ENCODE data around the gene ECHDC3.
A peak's percentile ranks its signal among the peaks of the same experiment; 100 is the strongest.

ECHDC3 gene

DNA sequence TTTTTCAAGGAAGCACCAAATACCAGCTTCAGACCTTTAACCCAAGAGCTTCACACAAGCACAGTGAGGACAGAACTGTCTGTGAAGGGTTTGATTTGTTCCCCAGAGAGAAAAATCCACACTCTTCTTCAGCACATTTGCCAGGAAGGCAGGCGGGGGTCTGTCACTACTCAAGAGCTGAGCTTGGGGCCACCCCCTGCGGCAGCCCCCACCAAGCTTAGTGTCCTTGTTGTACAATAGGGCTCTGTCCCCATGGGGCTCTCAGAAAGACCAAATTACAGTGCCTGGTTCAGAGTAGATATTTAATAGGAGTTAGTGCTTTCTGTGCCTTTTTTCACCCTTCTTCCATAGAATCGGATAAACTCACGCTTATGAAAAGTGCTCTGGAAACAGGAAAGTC lies 12.4 kb downstream of the ECHDC3 start:
- DNase-seq: no peak

DNA sequence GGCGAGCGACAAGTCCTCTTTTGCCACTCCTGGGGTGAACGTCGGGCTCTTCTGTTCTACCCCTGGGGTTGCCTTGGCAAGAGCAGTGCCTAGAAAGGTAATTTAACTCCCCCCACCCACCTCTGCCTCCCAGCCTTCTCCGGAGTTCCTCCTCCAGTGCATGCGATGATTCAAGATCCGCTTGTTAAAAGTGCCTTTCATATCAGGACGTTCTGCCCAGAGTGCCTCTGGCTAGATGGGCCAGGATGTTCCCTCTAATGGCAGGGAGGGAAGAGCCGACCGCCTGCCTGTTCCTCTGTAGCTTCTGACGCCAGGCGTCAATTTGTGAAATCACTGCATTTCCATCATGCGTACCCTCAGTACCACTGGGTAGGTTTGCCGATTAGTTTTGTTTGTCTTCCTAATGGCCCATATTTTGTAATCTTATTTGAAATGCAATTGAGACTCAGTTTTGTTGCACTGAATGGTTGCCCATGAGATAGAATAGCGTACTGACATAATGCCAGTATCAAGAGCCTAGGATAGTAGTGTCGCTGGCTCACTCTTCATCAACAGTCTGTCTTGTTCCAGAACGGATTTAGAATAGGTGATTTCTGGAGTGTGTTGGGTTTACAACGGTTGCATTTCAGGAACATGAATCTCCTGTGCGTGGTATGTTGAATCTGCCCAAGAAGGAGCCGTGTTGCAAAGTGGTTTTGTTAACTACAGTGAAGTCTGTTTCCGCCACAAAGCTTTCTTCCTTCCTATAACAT lies 13.5 kb downstream of the ECHDC3 start:
- DNase-seq: no peak

DNA sequence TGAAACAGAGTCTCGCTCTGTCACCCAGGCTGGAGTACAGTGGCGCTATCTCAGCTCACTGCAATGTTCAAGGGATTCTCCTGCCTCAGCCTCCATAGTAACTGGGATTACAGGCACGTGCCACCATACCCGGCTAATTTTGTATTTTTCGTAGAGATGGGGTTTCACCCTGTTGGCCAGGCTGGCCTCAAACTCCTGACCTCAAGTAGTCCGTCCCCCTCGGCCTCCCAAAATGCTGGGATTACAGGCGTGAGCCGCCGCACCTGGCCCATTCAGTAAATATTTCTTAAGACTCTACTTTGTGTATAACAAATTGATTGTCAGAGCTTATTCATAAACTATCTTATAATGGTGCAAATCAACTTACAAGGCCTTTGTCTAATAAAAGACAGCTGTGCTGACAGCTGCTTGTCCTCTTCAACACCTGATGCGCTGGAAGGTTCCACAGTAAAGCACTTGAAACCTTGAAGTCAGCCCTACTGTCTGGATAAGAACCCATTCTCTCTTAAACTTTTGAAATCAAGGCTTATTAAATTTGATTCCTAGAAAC lies 14.7 kb downstream of the ECHDC3 start:
- DNase-seq: no peak

DNA sequence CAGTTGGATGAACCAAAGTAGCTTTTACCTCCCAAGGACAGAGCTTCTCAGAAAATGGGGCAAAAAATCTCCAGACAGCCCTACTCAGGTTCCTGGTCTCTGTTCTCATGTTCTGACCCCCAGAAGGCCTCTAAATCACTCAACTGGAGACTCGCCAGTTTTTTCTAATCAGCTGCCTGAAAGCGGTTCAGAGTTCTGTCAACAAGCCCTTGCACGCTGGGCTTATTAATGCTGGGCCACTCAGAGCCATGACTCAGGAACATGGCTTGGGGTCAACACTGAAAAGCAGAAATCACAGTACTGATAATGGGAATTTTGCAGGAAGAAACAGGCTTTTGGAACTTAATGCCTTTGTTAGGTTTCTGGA lies 15.3 kb downstream of the ECHDC3 start:
- DNase-seq: peak; percentile 31

DNA sequence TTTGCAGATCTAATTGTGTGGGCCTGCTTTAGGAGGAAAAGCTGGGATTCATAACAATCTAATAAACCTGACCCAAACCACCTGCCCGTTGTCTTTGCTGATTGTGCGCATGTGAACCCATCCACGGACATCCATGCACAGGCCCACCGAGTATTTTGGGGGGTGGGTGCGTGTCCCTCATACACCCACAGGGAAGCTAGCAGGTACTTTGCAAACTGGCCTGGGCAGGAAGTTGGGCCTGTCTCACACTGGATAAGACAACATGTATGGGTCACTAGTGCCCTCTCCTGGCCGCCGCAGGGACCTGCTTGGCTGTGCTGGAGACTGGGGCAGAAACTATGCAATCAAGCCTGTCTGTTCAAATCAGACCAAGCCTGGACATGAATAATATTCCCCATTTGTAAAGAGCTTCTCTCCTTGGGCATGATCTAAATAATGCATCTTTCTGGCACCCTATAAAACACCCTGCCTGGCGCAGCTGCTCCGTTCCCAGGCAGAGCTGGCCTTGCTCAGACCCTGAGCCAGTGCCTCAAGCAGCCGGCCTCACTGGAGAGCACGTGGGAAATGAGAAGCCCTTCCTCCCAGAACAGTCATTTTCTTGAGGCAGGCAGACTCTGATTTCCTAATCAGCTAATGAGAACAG lies 15.8 kb downstream of the ECHDC3 start:
- peak; percentile 18 for DNase-seq

DNA sequence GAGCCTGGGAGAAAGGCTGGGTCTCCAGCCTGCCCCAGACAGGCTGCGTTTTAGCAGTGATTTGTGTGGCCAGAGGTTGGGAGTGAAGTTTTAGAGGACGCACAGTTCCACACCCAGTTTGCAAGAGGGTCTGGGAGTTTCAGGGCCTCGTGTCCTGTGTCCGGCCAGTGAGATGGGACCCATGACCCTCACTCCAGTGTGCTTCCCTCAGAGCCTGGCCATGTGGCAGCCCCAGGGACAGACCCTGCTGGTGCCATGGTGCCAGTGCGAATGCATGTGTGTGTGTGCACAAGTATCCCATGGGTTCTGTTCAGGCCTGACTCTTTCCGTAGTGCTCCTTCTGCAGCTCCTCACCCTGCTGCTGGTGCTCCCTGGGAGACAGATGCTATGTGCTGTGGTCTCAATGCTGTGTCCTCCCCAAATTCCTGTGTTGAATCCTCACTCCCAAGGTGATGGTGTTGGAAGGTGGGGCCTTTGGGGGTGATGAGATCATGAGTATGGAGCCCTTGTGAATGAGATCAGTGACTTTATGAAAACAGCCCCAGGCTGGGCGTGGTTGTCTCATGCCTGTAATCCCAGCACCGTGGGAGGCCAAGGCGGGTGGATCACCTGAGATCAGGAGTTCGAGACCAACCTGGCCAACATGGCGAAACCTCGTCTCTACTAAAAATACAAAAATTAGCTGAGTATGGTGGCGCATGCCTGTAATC lies 16.5 kb downstream of the ECHDC3 start:
- no peak for DNase-seq

DNA sequence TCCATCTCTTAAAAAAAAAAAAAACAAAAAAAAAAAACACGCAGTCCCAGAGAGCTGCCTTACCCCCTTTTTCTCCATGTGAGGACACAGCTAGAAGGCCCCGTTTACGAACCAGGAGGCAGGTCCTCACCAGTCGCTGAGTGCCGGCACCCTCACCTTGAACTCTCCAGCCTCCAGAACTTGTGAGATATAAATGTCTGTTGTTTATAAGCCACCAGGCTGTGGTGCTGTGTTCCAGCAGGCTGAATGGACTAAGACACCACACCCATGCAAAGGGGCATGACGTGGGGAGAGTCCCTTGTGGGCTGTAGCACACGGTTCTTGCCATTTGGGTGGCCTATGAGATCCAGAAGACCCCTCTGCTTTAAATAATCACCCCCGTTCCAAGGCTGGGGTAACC lies 17.2 kb downstream of the ECHDC3 start:
- DNase-seq: no peak

DNA sequence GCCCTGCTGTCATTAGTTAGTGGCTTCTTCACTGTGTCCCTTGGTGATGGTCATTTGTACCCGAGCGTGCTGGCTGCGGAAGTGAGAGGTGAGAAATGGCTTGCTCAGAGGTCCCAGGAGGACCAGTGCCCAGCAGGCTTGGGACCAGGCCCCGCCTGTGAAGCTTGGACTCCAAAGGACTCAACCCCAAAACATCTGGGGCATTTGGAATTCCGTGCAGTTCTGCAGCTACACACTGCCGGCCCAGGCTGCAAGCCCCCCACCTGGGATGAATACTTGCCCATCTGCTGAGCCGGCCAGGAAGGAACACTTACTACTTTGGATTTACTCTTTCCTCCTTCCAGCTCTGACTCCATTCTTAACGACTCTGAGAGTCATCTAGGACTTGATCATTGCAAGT lies 18.0 kb downstream of the ECHDC3 start:
- DNase-seq: no peak

DNA sequence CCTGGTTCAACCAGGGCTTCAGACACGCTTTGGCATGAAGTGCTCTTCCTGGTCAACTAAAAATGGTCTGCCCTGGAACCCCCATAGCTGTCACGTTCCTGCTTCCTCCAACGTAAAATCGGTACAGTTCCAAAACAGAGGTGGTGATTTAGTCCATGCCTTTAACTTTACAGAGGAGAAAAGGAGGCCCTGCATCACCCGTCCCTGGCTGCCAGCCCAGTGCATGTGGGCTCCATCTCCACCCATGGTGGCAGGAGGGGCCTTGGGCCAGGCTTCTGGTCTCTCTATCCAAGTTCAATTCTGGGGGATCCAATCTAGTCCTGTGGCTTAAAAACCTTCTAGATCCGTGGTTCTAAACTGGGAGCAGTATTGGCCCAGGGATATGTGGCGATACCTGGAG lies 18.7 kb downstream of the ECHDC3 start:
- no peak for DNase-seq

DNA sequence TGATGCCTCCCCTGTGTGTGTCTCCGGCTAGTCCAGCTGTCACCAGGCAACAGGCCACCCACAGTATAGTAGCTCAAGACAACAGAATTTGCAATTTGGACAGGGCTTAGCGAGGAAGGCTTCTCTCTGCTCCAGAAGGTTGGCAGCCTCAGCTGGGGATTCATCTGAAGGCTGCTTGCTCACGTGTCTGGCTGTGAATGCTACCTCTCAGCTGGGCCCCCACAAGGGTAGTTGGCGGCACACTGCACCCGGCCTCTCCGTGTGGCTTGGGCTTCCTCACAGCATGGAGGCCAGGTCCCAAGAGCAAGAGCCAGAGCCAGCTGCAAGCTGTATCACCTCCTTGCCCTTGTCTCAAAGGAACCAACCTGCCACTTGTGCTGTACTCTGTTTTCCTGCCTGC lies 19.2 kb downstream of the ECHDC3 start:
- DNase-seq: no peak

DNA sequence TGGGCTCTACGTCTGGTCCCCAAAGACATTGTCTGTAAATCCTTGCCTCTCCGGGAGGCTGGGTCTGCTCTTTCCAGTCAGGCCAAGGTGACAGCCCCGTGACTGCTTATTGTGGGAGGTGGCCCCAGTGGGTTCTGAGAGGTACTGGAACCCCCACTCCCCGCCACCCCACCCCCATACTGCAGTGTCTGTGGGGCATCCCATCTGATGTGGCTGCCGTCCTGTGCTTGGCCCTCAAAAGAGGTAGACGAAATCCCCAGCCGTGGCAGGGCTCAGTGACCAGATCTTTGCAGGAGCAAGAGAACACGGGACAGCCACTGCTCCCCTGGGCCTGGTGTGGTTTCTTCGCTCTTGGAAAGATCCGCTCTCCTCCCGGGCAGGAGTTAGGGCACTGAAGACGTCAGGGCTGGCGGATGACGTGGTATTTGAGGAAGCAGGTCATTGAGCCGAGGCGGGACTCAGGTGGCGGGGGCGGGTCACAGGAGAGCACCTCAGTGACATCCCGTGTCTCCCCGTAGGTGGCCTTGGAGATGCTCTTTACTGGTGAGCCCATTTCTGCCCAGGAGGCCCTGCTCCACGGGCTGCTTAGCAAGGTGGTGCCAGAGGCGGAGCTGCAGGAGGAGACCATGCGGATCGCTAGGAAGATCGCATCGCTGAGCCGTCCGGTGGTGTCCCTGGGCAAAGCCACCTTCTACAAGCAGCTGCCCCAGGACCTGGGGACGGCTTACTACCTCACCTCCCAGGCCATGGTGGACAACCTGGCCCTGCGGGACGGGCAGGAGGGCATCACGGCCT lies 20.7 kb downstream of the ECHDC3 start:
- DNase-seq: no peak

DNA sequence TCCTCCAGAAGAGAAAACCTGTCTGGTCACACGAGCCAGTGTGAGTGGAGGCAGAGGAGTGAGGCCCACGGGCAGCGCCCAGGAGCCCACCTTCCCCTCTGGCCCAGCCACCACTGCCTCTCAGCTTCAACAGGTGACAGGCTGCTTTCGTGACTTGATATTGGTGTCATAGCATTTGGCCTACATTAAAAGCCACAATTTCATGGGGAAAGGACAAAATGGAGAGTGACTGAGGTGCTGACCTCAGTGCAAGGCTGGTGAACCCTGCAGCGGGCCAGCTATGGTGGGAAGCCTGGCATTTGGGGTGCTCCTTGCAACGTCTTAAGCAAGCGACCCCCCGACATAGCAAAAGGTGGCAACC lies 21.3 kb downstream of the ECHDC3 start:
- no peak for DNase-seq

DNA sequence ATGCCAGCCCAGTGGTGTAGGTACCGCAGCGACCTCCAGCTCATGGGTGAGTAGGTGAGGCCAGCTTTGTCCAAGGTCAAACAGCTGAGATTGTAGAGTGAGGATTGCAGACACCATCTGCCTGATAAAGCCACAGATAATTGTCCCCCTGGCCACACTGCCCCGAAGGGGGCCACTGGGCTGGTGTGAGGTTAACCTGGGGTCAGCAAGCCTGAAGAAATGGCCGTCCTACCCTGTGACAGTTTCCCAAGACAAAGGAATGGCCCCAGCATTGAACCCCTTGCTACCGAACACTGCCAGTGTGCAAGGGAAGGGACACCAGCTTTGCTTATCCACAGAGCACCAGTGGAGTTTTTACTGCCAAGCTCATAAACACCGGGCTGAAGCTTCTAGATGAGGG lies 23.0 kb downstream of the ECHDC3 start:
- DNase-seq: no peak

DNA sequence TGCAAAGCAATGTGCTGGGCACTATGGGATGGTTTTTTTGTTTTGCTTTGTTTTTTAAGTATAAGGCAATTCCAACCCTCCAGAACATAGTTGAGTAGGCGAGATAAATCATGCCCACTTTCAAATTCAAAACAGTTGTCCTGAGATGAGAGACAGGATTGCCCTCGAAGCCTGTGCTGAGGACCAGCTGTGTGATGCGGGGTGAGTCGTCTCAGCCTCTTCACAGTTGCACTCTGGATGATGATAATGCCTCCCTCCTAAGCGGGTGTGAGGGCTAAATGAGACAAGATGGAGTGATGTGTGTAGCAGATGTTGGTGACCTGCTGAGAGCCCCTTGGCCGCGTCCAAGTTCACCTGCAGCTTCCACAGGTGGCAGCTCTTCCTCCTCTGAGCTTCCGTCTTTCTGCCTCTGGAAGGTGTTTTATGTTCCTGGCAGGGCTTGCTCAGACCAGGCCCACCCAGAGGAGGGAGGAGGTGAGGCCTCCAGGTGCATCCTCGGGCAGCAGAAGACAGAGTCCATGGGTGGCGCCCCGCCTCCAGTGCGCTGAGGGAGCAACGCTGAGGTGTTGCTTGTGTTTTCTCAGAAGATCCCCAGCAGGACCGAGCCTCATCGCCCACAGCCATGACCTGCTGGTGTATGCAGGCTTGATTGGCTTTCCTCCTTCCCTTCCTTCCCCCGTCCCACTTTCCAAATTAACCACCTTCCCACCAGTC lies 30.6 kb downstream of the ECHDC3 start:
- DNase-seq: no peak

DNA sequence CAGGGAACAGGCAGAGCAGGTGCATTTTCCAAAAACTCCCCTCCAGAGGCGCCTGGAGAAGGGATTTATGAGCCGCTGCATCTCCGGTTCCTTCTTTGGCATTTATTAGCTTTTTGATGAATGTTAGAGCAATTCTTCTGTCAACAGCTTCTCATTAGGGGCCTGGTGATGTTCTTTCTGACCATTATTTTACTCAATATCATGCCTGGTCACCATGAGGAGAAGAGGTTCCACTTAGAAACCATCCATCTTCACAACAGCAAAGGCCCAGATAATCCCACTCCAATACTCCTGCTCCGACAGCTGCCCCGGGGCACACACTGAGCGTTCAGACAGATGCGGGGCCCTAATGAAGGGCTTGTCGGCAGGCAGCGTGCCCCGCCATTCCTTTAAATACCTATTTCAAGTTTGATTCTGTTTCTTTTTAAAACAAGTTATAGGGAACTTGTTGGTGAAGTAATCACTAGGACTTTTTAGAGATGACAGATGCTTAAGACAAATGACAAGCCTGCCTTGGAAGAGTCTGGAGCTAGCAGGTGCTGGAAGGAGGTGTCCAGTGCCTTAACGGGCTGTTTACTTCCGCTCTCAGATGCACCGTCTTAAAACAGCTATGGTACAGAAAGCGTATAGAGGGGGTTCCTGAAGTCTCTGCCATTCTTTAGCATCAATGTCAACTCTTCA lies 31.7 kb downstream of the ECHDC3 start:
- DNase-seq: no peak

DNA sequence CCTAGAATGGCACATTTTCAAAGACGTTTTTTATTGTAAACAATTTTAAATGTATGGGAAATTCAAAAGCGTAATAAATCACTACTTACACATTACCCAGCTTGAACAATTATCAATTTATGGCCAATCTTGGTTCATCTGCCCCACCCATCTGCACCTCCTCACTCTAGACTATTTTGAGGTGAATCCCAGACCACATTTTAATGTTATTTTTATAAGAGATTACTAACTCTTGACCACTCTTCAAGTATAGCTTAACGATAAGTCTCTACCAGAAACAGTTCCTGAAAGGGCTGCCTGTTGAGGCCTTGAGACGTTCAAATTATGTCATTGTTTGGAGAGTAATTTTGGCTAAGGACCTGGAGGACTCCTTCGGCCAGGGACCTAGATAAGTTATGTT lies 33.2 kb downstream of the ECHDC3 start:
- DNase-seq: no peak

DNA sequence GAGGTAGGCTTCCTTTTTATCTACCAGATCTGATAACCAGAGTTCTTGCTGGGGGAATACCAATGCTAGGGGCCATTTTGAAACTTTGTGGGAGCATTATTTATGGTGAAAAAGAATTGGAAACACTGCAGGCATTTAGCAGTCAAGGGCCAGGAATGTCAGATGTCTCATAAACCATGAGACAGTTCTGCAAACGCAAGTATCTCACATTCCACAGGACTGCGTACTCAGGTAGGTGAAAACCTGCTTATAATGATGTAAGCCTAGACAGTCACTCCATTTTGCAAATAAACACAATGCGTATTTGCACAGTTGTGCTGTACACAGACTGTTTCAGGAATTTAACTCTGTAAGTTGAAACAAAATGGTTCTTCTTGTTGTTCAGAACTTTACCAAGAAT lies 33.9 kb downstream of the ECHDC3 start:
- no peak for DNase-seq

DNA sequence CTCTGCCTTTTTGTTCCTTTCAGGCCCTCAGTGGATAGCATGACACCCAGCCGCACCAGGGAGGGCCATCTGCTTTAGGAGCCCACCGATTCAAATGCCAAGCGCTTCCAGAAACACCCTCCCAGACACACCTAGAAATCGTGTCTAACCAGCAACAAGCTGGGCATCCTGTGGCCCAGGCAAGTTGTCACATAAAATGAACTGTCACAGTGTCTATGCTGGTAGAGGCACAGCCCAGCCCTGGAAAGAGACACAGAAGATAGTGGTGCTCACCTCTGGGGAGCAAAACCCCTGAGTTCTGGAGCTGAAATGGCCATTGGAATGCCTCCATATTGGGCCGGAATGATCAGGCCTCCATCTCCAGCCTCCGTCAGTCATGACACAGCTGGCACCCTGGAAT lies 38.9 kb downstream of the ECHDC3 start:
- DNase-seq: no peak

DNA sequence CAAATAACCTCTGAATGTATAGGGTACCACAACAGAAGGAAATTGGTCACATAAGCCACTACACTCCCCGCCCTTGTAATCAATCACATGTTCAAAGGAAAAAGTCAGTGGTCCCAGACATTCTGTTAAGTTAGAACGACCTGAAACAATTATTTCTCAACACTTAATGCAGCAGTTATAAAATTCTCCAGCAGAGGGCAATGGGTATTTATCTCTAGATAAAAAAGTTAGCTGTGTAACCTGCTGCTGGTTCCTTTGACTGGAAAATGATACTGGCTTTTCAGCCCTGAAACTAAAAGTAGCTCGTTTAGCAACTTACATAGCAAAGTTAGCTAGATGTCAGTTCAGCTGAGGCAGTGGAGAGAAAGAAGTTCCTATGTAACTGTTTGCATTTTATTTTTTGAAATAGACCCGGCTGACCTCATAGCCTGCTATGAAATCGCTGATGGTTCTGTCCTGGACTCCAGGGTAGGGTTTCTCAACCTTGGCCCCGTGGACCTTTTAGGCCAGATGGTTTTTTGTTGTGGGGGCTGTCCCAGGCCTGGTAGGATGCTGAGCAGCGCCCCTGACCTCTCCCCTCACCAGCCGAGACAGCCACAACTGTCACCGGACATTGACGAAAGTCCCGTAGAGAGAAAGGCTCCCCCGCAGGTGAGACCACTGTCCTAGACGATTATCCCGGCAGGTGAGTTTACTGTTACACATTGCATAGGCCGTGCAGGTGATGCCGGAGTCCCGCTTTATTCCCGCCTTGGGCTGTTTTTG lies 40.8 kb downstream of the ECHDC3 start:
- DNase-seq: peak; percentile 2

DNA sequence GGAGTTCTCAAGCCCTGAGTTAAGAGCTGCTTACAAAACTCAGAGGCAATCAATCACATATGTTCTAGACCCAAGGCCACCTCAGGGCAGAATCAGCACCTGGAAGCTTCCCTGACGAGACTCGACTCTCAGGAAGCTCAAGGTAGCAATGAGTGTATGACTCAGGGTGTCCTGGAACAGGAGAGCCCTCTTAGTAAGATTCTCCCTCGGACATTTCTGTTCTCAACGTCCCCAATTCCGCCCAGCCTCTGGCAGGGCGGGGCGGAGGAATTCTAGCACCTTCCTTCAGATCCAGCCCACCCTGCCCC lies 41.3 kb downstream of the ECHDC3 start:
- no peak for DNase-seq

DNA sequence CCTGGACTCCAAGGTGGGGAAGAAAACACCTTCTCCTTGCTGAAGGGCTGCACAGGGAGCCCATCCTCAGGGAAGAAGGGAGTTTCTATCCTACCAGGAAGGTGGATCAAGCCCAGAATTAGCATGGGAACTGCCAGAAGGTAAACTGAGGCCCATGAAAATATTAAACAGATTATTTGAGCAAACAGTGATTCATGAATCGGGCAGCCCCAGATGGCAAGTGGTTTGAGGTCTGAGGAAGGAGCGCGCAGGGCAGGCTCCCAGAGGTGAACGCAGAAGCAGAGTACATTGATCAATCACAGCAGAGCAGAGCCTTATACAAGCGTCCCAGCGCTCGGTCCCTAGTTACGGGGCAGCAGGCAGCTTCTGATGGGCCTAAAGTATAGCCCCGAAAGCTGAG lies 45.2 kb downstream of the ECHDC3 start:
- DNase-seq: no peak
